HTERT RPE-1 (cell line): ENCODE measurements around the gene TRIM17.

ENCODE experiments used
- in situ Hi-C: fragments of 300-500 bp; cut with MboI; formaldehyde crosslinking; loops from 4 replicates; pipeline ENCODE4 v1.14.3; 2020; ENCODE audit warnings: low sequenced_read_pairs

Gene TRIM17

DNA sequence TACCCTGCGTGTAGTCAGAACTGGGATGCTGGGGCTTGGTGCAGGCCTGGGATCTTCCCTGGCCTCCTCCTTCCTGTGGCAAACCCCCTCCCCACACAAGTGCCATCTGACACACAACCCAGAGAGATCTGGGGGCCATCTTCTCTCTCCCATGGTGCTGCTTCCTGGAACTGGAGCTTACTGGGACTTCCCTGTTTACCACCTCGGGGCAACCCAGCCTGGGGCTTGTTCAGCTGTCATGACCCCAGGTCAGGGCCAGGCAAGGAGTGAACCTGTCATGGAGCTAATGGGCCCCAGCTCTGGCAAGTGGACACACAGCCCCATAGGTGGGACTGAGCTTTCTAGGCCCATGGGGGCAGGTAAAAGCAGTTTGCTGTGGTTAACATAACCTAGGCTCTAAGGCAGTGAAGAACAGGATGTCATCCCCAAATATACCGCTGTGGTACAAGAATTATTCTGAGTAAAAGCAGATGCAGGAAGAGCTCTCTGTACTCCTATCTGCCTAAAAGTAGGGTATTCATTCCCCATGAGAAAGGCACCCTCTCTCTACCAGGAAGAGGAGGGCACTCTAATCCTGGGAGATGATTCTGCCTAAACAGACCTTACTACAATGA is 12.4 kb downstream of the TRIM17 start:
- in situ Hi-C loops: no loop called here

DNA sequence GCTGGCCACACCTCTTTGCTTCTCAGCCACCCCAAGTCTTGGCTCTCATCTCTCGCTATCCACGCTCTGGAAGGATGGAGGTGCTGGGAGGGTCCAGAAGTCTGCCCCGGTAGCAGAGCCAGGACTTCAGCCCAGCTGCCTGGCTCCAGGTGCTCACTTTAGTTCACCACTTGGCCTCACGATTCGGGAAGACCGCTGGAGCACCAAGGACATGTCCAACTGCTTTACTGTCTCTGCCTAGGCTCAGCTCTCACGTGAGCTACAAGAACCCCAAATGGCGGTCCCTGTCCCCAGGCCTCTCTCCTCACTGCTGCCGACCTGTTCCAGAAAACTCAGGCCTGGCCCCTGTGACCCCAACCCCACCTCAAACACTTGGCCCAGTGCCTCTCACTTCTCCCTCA is 13.4 kb downstream of the TRIM17 start:
- in situ Hi-C loops: no loop called here

DNA sequence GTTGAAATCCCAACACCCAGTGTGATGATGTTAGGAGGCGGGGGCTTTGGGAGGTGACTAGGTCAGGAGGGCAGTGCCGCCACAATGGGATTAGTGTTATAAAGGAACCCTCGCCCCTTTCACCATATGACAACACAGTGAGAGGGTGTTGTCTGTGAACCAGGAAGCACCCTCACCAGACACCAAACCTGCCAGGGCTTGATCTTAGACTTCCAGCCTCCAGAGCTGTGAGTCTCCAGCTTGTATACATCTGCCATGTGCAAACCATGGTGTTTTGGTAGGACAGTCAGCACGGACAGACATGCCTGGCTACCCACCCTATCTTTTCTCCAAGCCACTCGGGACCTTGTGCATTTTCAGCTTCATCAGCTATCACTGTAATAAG is 14.0 kb downstream of the TRIM17 start:
- in situ Hi-C loops: no loop called here

DNA sequence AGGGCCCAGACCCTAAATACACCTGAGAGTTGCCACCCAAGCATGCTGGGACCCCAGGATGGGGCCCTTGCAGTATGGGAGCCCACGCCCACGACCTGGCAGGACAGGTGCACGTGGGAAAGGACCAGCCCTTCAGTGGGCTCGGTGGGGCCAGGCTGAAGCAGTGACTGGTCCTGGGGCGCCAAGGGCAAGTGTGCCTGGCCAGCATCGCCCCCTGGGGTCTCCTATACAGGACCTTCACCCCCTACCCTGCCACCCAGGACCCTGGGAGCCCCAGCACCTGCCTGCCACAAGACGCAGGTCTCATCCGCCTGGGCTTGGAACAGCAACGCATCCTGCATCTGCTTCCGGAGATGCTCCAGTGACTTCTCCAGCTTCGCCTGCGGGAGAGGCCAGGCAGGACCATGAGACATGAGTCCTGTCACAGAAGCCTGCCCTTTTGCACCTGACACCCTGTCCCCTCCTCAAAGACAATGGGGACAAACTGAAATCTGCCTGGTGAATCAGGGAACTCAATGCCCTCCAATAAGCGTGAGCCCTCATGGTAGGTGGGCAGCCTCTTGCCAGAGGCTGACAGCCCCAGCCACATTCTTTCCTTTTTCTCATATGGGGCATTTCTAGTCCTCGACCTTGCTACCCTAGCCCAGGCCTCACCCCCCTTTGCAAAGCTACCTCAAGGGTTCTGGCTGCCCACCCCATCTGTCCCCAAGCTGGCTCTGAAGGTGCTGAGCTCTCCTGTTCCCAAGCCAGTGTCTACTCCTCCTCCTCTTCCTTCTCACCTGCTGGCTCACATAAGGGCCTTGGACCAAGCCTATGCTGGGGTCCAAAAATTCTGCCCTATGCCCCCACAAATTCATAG is 14.7 kb downstream of the TRIM17 start:
- in situ Hi-C loops: no loop called here

DNA sequence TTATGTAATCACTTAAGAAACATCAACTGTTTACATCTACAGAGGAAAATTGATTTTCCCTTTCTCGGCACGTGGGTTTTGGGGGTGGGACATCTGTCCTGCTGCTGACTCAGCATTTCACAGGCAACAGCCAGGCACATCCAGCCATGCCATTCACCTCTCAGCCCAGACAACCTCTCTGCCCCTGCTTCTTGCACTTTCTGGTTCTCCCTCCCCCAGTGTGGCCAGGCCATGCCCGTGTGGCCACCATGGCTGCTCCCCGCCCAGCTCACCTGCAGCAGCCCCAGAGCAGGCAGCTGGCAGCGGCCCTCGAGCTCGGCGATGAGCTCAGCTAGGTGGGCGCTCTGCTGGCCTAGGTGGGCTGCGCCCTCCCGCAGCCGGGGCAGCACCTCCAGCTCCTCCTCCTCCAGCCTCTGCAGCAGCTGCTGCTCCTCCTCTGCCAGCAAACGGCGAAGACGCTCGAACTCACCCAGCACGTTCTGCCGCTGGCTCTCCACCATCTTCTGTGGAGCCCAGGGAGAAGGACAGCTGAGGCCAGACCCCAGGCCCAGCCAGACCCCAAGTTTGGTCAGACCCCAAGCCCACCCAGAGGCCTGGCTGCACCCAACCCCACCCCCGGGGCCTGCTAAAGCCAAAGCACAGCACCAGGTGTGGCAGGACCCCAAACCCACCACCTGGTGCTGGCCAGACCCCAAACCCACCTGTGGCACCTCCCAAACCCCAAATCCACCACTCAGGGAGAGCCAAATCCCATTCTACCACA is 15.8 kb downstream of the TRIM17 start:
- in situ Hi-C loops: no loop called here

DNA sequence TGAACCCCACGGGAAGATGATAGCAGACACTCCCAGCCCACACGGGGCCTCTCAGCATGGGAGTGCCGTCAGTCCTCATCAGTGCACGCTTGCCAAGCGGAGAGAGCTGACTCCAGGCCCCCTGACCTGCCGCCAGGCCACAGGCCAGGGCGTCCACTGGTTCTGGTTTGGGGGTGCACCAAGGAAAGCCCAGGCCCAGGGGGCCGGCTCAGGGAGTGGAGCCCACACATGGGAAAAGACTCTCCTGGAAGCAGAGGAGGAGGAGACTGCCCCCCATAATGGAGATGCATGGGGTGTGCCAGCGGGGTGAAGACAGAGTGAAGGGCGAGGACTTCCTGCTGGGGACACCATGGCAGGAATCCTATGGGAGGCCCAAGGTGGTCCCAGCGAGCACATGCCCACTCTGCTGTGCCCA is 16.4 kb downstream of the TRIM17 start:
- in situ Hi-C loops: no loop called here

DNA sequence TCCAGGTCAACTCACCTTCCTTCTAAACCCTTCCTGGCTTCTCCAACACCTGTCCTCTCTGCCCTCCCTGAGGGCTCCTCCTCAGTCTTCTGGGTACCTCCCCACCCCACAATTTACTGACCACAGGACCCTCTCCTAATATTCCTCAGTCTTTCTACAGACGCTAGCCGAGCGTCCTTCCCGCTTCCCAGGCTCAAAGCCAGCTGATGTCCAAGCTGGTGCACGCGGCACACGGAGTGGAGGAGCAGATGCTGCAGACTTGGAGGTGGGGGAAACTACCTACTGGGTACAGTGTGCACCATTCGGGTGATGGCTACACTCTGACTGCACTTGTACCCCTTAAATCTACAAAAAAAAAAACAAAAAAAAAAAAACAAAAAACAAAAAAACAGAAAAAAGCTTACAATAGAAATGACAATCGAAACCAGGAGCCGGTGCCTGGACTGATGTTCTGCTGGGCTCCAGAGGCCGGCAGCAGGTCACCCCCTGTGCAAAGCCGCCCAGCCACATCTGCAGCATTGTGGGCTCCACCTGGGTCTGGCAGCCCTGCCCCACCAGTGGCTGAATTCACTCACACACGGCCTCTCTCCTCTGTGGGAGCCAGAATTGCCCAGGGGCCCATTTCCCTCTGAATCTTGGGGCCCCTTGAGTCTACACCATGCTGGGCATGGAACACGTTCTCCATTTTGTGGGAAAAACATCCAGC is 17.0 kb downstream of the TRIM17 start:
- in situ Hi-C loops: no loop called here

DNA sequence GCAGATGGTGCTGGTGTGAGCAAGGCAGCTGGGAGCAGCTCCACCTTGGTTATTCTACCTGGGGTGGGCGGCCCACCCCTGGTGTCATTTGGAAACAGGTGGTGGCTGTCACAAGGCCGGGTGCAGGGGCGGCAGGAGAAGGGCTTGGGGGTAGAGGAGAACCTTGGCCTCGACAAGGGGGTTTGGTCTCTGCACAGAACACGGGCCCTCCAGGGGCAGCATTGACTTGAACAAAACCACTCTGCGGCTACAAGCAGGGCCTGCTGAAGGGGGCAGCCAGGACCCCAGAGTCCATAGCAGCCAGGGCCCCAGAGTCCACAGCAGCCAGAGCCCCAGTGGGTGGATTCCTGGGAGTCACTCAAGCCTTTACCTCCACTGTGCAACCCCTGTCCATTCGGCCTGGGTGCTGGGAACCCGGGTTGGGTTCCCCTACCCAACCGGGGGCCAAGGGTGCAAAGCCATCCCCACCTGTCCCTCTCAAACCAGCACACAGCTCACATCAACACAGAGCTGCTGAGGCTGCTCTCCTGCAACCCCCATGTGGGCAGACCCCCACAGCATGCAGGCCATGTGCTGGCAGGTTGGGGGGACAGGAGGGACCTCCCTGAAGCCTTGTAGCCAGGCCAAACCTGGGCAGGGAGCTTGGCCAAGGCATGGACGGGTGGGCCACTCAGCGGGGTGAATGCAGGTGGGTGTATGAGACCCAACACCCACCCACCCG is 17.8 kb downstream of the TRIM17 start:
- in situ Hi-C loops: no loop called here

DNA sequence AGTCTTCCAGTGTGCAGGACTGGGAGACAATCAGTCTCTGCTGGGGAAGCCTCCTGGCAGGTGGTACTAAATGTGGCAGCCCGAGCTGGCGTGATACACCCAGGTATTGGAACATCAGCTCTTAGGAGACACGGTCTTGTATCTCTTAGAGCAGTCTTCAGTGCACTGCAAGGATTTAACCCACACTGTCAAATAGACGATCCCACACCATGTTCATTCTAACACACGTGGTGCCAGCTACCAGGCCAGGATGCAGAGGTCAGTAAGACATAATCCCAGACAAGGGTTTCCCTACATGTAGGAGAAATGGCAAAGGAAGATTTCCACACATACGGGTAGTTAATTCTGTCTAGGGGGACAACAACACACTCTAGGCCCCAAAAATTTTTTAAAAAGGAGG is 18.7 kb downstream of the TRIM17 start:
- in situ Hi-C loops: no loop called here

DNA sequence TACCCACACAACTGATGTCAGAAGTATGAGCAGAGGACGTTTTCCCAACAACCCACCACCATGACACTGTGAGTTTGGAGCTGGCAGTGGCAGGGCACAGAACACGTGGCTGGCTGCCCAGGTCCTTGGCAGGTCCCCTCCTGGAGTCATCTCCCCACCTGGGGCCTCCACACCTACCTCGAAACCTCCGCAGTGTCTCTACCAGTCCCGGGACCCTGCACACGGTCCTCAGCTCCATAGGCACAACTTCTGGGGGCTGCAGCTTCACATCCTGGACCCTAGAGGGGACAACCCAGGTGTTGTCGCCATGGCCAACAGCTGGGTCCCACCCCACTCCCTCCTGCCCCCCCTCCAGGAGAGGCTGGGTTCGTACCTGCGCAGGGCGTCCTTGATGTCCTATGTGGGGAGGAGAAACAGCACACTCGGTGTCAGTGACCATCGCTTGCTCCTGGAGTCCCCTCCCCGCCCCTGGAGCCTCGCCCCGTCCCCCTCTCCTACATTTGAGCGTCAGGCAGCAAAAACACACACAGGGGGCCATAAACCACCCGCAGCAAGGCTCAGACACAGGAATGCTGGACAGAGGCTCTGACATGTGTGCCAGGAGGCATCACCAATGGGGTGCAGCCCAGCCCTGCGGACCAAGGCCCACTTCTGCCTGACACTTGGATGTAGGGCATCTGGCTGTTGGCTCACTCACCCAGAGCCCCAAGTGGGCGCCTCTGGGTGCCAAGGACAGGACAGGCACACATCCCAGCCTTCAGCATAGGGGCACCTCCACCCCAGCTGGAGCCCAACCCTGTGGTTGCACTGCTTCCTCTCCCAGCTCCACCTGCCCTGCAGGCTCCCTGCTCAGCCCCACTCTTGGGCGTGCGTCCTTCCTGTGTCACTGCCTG is 19.6 kb downstream of the TRIM17 start:
- in situ Hi-C loops: no loop called here

DNA sequence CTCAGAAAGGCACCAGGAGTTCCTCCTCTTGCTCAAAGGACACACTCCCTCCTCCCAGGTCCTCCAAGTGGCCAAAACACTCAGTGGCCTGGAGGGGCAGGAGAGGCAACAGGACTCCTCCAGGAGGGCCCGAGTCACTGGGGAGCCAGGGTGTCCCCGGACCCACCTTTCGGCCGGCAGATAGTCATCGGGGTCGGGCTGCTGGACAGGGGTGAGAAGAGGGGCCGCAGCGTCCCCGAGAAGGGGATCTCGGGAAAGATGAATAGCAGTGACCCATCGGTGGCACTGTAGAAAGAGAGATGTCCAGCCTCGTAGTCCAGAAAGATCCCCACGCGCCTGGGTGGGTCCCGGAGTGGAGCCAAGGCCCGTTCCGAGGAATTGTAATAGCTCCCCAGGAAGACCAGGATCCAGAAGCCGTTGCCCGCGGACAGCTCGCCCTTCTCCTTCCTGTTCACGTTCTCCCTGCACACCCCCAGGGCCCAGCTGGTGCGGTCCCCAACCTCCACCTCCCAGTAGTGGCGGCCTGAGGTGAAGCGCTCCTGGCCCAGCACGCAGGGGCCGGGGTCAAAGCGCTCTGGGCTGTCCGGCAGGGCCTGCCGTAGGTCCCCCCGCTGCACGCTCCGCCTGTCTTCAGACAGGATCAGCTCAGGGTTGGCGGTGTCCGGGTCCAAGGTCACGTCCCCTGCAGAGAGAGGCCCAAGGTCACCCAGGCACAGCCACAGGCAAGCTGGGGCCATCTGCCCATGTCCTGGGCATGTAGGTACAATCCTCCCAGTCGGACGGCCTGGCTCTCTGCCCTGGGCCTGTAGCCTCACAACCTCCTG is 21.9 kb downstream of the TRIM17 start:
- in situ Hi-C loops: no loop called here

DNA sequence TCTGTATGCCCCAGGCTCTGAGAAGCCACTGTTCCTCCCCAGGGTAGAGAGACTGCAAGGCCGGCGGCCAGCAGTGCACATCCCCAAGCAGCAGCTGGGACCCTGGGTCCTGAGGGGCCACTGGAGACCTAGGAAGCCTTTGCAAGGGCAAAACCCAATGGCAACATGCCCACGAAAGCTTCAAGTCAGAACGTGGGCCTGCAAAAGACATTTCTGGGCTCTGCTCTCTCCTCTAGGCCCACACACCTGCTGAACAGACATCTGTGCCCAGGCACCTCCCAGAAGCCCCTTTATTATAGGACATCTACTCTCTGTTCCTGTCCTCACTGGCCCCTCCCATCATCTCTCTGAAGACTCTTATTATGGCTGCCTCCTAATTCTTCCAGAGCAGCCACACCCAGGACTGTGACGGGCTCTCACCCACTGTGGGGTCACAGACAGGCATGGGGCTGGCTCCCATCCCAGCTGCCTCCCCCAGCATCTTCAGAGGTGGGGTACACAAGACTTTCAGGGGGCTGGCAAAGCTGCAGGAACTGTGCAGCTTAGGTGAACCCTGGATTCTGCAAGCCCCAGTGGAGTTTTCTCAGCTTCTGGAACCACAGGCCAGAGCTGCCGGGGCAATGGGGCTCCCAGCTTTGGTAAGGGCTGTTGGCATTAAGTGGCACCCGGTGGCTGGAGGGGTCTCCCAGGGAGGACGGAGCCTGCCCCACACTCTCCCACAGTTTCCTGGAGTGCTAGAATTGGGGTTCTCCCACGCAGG is 22.7 kb downstream of the TRIM17 start:
- in situ Hi-C loops: no loop called here

DNA sequence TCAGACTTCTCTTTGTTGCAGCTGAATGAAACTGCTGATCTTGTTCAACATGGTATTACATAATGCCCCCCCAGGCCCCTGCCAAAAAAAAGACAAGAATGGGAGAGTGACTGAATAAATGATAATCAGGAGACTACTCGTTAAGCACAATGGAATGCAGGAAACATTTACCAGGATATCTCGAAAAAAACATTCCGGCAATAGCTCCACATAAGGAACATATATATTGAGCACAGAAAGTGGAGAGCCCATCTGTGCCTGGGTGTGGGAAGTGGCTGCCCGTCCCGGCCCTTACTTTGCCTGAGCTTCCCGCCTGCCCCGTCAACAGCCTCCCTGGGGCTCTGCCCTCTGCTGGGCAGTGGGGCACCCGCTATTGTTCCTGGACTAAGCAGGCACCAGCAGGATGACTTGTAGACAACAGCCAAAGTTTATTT is 23.4 kb downstream of the TRIM17 start:
- in situ Hi-C loops: no loop called here

DNA sequence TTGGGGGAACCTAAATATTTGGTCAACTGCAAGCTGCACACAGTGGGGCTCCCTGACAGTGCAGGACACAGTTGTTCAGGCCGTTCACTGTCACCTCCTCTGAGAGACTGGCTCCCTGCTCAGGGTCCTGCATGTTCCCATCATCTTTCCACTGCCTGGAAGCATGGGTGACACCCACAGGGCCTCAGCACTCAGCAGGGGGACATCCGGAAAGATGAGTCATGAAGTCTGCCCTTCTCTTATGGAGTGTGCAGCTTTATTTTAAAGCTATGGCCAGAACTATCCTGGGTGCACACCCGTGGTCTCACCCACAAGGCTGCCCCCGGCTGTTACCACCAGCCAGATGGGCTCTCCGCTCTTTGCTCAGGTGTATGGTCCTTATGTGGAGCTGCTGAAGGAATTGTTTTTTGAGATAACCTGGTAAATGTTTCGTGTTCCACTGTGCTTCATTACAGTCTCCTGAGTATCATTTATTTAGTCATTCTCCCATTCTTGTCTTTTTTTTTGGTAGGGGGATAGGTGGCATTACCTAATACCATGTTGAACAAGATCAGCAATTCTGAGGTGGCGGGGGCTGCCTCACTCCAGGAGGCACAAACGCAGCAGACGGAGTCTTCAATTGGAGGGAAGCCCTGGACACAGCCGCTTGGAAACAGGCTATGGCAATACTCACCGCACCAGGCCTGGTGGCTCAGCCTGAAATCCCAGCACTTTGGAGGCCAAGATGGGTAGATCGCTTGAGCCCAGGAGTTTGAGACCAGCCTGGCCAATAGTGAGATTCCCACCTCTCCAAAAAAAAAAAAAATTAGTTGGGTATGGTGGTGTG is 24.3 kb downstream of the TRIM17 start:
- in situ Hi-C loops: no loop called here

DNA sequence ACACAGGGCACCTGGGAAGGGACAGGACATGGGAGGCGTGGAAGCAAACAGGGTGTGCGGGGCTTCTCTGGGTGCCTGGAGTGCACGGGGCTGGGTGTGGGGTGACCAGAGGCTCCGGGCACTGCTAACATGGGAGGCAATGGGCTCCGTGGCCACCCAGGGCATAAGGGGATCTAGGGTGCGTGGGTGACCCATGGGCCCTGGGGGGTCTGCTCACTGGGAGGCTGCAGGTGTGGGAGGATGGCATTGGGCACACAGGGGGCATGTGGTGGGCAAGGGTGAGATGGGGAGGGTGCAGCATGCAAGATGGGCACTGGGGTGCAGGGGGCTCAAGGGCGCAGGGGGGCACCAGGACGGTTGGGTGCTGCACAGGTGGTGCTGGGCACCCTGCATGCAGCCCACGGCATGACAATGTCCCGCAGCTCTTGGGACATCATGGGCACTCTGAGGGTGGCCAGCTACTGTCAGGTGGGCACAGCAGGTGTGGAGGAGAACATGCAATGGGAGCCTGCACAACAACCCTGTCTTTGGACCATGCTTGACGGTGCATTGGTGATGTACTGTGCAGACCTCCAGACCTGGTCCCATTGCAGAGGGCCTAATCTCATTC is 25.1 kb downstream of the TRIM17 start:
- in situ Hi-C loops: no loop called here

DNA sequence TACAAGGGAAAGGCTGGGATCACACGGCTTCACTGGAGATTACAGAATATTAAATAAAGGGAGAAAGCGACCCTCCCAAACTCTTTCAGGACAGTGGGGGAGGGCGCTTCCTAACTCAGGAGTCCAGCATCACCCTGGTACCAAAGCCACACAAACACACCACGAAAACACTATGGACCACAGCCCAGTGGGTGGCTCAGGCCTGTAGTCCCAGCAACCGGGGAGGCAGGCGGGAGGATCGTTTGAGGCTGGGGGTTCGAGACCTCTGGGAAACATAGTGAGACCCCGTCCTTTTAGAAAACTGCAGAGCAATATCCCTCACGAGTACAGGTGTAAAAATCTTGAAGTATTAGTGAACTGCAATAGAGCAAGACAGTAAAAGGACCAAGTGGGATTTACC is 26.0 kb downstream of the TRIM17 start:
- in situ Hi-C loops: no loop called here

DNA sequence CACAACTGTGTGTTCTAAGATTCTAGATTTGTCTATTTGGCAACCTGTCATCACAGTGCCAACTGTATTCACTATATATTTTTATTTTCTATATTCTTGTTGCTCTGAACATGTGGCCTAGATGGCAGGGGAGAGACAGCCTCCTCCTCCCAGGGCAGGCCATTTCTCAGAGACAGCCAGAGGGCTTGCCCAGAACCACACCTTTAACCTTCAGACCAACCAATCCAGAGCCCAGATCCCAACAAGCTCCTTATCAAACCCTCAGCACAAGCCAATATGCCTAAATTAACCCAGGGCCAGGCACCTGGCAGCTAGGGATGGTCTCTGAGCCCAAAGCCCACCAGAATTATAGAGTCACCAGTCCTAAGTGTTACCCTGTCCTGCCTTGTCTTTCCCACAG is 29.3 kb downstream of the TRIM17 start:
- in situ Hi-C loops: no loop called here
